PFSK-1 (cell line): ENCODE results near the gene GPN1.

ENCODE experiments used
- FOXP2 ChIP-seq: optimal IDR thresholded peaks from 2 replicates; pipeline ENCODE3; 2011; ENCODE audit warnings: borderline replicate concordance, control low read depth, inconsistent platforms; ENCODE audit not compliant: insufficient read depth; ENCODE audit errors: extremely low read length, extremely low read depth
- POLR2AphosphoS5 ChIP-seq: IDR thresholded peaks from 2 replicates; pipeline ENCODE4 v1.6.1; 2012; ENCODE audit warnings: low read depth, mild to moderate bottlenecking, control low read depth, low read length, moderate library complexity
- SIN3A ChIP-seq: IDR thresholded peaks from 2 replicates; pipeline ENCODE4 v1.6.1; 2012; ENCODE audit warnings: mild to moderate bottlenecking, low read length, moderate library complexity, borderline replicate concordance; ENCODE audit not compliant: insufficient read depth
- TAF1 ChIP-seq: IDR thresholded peaks from 2 replicates; pipeline ENCODE4 v1.6.1; 2012; ENCODE audit warnings: low read length, control low read depth, borderline replicate concordance; ENCODE audit not compliant: insufficient read depth
- TF ChIP-seq, protein P1 (sequence below), 2 experiments: IDR thresholded peaks; 2 replicates each; pipeline versions ENCODE4 v1.6.1 to v1.8.0; 2011 to 2012; ENCODE audit warnings: low read depth in 2 of 2, low read length in 2 of 2, control low read depth in 1 of 2, inconsistent platforms in 1 of 2, mild to moderate bottlenecking in 1 of 2, moderate library complexity in 1 of 2; ENCODE audit not compliant: insufficient read depth in 1 of 2

GPN1 gene

DNA sequence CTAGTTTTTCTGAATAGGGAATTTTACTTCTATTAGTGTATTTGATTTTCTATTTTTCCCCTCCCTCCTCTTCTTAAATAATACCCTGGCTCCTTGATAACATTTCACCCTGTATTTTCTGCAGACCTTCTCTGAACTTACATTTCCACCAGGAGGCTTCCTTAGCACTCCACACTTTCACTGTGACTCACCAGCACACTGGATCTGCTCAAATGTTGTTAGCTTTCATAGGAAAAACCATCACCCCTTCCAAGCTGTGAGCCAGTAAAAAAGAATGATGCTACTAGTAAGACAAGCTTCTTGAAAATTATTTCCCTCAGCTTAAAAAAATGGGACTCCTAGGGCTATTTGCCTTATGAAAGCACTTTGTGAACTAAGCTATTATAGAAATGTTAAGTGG, 18.4 kb downstream of the GPN1 start:
- no peak for TF ChIP-seq SIN3A
- no peak for TF ChIP-seq POLR2AphosphoS5
- TF ChIP-seq, protein P1, sequence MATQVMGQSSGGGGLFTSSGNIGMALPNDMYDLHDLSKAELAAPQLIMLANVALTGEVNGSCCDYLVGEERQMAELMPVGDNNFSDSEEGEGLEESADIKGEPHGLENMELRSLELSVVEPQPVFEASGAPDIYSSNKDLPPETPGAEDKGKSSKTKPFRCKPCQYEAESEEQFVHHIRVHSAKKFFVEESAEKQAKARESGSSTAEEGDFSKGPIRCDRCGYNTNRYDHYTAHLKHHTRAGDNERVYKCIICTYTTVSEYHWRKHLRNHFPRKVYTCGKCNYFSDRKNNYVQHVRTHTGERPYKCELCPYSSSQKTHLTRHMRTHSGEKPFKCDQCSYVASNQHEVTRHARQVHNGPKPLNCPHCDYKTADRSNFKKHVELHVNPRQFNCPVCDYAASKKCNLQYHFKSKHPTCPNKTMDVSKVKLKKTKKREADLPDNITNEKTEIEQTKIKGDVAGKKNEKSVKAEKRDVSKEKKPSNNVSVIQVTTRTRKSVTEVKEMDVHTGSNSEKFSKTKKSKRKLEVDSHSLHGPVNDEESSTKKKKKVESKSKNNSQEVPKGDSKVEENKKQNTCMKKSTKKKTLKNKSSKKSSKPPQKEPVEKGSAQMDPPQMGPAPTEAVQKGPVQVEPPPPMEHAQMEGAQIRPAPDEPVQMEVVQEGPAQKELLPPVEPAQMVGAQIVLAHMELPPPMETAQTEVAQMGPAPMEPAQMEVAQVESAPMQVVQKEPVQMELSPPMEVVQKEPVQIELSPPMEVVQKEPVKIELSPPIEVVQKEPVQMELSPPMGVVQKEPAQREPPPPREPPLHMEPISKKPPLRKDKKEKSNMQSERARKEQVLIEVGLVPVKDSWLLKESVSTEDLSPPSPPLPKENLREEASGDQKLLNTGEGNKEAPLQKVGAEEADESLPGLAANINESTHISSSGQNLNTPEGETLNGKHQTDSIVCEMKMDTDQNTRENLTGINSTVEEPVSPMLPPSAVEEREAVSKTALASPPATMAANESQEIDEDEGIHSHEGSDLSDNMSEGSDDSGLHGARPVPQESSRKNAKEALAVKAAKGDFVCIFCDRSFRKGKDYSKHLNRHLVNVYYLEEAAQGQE (IDR thresholded peaks at IDR 0.05; ENCODE audit: insufficient read depth in 1 of 2, low read depth in 2 of 2, low read length in 2 of 2) = no peak
- TF ChIP-seq FOXP2 = no peak
- TF ChIP-seq TAF1 = no peak

DNA sequence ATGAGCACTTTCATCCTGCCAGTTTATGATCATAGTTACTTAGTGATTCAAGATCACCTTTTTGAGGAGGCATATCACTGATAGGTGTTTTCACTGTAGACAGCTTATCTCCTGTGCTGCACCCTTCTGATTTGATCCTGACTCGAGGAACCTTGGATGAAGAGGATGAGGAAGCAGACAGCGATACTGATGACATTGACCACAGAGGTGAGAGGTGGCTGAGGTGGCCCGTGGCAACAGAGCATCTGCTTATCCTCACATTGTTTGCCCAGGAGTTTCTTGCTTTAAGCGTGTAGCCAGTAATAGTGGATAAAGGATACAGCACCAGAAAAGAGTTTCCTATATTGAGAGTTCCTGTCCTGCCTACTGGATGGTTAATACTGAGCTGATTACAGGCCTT, 18.9 kb downstream of the GPN1 start:
- TF ChIP-seq TAF1 (no peak), POLR2AphosphoS5 (no peak), SIN3A (no peak), FOXP2 (no peak)
- TF ChIP-seq, protein P1 (IDR thresholded peaks at IDR 0.05; ENCODE audit: insufficient read depth in 1 of 2, low read depth in 2 of 2, low read length in 2 of 2) = no peak

DNA sequence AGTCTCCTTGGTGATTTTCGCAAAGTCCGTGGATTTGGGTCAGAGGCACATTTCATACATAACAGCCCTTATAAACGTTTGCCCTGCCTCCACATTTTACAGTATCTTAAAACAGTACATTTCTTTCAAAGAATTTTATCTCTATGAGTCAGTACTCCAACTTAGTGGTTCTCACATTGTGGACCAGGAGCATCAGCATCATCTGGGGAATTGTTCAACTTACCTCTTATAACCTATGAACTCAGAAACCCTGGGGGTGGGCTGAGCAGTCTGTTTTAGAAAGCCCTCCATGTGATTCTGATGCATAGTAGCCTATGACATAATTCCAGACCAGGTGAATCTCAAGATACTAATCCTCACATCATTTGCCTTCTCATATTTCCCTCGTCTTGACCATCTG, 22.2 kb downstream of the GPN1 start:
- no peak for TF ChIP-seq POLR2AphosphoS5
- no peak for TF ChIP-seq SIN3A
- no peak for TF ChIP-seq FOXP2
- no peak for TF ChIP-seq TAF1
- TF ChIP-seq, protein P1 (IDR thresholded peaks at IDR 0.05; ENCODE audit: insufficient read depth in 1 of 2, low read depth in 2 of 2, low read length in 2 of 2) = no peak

DNA sequence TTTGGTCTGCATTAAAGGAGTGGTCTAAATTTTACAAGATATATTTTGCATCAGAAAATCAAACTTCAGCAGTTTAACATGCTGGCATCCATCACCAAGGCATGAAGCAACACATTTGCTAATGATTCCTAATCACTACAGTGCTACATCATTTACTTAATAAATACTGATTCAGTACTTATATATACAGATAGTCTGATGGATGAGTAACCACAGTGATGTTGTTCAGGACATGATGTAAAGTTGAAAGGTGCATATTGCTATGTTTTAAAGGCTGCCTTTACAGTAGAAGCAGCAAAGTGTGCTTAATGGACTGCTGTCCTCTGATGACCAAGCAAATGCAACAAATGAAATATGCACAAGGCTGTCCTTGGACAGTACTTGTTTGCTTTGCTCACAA, 23.5 kb downstream of the GPN1 start:
- TF ChIP-seq FOXP2 (no peak), POLR2AphosphoS5 (no peak), TAF1 (no peak), SIN3A (no peak)
- TF ChIP-seq, protein P1 (IDR thresholded peaks at IDR 0.05; ENCODE audit: insufficient read depth in 1 of 2, low read depth in 2 of 2, low read length in 2 of 2) = no peak

DNA sequence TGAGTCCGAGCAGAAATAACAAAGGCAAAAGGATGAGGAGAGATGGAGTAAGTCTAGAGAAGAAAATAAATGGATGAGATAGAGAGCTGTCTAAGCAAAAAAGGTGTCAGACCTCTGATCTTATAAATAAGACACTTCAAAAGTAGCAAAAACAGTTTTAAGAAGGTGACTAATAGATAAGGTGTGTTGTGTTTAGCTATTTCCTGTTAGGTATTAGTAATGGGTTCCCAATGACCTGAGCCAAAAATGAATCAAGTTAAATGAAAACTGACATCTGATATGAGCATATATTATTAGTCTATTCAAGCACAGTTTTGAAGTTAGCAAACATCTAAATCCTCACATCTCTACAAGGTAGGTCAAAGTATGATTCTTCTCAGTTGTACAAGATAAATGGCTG, 23.9 kb downstream of the GPN1 start:
- TF ChIP-seq, protein P1 (IDR thresholded peaks at IDR 0.05; ENCODE audit: insufficient read depth in 1 of 2, low read depth in 2 of 2, low read length in 2 of 2) = no peak
- TF ChIP-seq TAF1 = no peak
- no peak for TF ChIP-seq FOXP2
- no peak for TF ChIP-seq SIN3A
- TF ChIP-seq POLR2AphosphoS5 = no peak
